Stimulated activated CD8-positive, alpha-beta memory T cell treated with anti-CD3 and anti-CD28 coated beads, Interleukin-4, amount 100 ng/mL, for 4 hours (primary cell): ENCODE data around the gene COP1.
"Not testable (repeated sequence)": the region's sequence is repeated elsewhere in the genome, so short reads cannot be mapped to it uniquely, and the experiment has no call there.

Experiments
- DNase-seq, 2 donors: peaks; one replicate each; pipeline ENCODE4 v3.0.0-alpha.2; 2020; ENCODE audit warnings: low read depth in 2 of 2, low spot score in 1 of 2

COP1 gene

GRCh38 chr1:176136891-176137290 is 70.2 kb downstream of the COP1 start:
- no peak for DNase-seq

GRCh38 chr1:176134666-176135065 is 72.4 kb downstream of the COP1 start:
- no peak for DNase-seq

- DNase-seq, result no peak
Observed at GRCh38 chr1:176122282-176122681, 84.8 kb downstream of the COP1 start.

DNA sequence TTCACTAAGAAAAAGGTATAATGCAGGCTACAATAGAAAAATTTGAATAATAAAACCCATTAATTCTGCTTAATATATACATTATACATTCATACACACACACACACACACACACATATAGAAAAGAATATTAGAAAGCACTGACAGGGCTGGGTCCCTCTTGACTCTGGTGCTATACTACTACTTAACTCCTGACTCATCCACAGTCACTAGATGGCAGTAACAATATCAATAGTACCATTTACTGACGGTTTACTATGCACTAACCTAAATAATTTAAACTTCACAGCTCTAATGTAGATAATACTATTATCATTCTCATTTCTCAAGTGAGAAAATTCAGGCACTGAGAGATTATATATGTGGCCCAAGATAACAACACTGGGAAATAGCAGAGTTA is 87.5 kb downstream of the COP1 start:
- no peak for DNase-seq

DNA sequence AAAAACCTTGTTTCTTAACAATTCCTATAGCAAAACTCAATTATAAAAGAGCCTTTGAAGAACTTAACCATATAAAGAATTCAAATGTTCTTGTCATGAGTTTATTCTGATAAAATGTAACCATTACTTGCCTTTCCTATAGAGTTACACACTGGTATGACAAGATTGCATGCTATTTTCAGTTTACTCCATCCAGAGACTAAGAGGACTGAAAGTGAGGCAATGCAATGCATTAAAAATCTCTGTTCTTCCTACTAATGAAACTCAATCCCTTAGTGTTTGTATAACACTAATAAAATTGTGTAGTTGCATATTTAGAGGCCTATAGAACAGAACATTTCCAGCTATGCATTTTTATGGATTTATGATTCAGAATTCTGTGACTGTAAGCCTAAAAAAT is 88.1 kb downstream of the COP1 start:
- no peak for DNase-seq

- DNase-seq, result no peak
Observed at GRCh38 chr1:176111835-176112234, 95.3 kb downstream of the COP1 start.

GRCh38 chr1:176110203-176110602 is 96.9 kb downstream of the COP1 start:
- no peak for DNase-seq

- DNase-seq, result no peak
Observed at GRCh38 chr1:176102768-176103350, 104.2 kb downstream of the COP1 start.

DNA sequence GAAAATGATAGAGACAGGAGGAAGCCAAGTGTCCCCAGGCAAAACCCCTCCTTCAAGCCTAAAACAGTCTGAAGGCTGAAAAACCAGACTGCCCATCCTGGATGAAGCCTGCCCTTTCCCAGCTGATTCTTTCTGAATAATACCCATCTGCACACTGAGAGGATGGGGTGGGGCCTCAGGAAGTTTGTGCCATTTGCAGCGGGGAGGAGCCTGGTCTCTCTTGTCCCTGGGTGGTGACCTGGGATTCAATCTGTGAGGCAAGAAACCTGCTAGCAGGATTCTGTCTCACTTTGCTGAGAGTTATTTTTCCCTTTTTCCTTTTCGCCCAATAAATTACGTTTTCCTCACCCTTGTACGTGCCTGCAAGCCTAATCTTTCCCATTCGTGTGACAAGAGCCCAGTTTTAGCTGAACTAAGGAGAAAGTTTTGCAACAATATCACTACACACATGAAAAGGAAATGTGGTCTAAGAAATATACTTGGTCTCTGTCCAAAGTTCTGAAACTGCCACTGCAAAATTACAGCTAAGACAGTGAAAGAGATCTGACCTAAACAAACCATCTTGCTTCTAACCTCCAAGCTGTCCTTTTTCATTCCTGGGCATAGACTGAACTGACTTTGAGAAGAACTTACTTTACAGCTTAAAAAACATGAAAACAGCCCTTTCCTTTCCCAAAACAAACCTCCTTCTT is 105.0 kb downstream of the COP1 start:
- DNase-seq, result no peak

DNA sequence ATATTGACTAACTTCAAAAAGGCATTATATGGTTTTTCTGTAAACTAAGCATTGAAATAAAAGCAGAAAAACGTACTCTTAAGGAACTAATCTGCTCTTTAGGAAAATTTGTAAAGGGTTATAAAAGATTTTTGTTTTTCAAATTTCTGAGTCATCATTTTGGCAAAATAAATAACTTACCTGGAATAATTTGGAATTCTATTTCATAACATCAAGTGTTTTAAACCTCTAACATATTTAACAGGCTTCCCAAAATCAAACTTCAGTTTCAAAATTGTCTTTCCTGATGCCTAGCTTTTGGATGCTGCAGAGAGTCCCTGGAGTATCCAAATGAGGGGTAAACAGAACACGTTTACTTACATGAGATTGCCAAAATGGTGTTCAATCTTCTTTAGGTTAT is 108.5 kb downstream of the COP1 start:
- DNase-seq, result no peak

DNA sequence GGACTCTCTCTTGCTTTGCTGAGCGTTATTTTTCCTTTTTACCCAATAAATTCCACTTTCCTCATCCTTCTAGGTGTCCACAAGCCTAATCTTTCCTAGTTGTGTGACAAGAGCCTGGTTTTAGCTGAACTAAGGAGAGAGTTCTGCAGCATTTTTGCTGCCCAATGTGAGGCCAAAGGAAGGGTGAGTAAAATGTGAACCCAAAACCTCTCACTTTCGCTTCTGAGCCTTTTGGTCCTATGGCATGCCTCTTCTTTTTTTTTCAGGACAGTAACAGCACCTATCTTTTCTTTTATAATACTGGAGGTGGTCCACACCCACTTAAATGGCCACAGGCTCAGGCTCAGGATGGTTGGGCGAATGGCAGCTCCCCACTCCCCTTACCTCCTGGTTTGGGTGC is 111.1 kb downstream of the COP1 start:
- no peak for DNase-seq

GRCh38 chr1:176090766-176091165 is 116.3 kb downstream of the COP1 start:
- no peak for DNase-seq

- not testable (repeated sequence) for DNase-seq
Observed at GRCh38 chr1:176087746-176088145, 119.3 kb downstream of the COP1 start.

DNA sequence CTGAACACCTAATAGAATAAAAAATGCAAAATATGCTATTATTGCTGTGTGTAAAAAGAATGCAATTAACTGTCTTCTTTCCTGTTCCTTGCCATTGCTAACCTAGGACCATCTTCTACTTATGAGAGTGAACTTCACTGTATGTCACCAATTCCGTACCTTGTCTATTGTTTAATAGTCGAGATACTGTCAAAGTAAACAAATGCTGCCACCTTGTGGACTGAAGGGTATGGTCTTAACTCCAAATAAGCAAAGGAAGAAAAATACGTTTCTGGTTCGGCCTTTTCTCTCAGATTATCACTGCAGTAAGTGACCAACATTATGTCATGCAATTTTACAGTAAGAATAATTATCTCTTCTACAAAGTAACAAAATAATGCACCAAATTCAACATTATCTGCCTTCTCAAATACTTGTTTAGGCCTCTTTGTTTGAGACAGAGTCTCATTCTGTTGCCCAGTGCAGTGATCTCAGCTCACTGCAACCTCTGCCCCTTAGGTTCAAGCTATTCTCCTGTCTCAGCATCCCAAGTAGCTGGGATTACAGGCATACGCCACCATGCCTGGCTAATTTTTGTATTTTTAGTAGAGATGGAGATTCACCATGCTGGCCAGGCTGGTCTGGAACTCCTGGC is 133.4 kb downstream of the COP1 start:
- no peak for DNase-seq

DNA sequence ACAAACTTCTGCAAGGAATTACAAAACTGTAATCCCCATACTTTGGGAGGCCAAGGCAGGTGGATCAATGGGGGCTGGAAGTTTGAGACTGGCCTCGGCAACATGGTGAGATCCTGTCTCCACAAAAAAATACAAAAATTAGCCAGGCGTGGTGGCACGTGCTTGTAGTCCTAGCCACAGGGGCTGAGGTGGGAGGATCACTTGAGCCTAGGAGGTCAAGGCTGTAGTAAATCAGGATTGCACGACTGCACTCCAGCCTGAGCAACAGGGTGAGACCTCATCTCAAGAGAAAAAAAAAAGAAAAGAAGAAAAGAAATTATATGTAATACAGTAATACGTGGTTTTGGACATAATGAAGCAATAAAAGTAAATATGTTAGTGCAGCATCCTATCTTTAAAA is 138.2 kb downstream of the COP1 start:
- DNase-seq, result no peak

DNA sequence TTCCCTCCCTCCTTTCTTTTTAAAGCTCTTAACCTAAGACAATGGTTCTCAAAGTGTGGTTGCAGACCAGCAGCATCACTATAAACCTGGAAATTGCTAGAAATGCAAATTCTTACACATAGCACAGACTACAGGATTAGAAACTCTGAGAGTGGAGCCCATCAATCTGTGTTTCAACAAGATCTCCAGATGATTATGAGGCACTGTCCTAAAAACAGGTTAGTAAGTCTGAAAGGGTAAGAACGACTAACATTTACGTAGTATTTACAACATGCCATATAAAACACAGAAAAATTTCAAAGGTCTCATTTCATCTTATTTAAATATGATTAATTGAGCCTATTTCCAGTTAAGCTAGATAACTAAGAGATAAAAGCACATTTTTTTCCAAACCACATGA is 138.8 kb downstream of the COP1 start:
- no peak for DNase-seq

GRCh38 chr1:176066709-176067108 is 140.4 kb downstream of the COP1 start:
- no peak for DNase-seq

DNA sequence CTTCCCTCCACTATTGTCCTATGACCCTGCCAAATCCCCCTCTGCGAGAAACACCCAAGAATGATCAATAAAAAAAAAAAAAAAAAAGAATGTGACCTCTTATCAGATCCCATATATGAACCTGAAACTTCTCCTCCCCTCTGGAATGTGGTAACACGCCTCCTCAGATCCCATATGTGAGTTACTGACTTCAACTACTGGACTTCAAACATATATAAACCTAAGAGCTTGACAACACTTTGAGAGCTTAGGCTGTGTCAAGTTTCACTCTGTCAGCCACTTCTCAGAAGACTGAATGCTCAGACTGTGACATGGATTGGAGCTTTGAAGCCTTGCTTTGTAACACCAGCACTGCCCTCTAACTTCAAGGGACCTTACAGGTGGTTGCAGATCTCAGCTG is 148.4 kb downstream of the COP1 start:
- DNase-seq, result no peak

GRCh38 chr1:176056312-176056711 is 150.8 kb downstream of the COP1 start:
- DNase-seq, result no peak

GRCh38 chr1:176055398-176055797 is 151.7 kb downstream of the COP1 start:
- no peak for DNase-seq

DNA sequence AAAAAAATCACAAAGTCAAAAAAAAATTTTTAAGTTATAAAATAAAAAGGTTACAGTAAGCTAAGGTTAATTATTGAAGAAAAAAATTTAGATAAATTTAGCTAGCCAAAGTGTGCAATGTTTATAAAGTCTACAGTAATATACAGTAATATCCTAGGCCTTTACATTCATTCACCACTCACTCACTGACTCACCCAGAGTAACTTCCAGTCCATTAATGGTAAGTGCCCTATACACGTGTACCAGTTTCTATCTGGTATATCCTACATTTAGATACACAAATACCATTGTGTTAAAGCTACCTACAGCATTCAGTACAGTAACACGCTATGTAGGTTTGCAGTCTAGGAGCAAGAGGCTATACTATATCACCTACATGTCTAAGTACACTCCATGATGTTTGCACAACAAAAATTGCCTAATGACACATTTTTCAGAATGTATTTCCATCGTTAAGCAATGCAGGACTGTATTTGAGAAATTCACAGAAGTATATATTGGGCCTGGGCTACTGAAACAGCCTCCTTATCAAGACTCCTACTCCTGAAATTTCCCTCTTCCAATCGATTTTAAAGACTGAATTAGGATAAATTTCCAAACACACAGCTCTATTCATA is 155.1 kb downstream of the COP1 start:
- no peak for DNase-seq

DNA sequence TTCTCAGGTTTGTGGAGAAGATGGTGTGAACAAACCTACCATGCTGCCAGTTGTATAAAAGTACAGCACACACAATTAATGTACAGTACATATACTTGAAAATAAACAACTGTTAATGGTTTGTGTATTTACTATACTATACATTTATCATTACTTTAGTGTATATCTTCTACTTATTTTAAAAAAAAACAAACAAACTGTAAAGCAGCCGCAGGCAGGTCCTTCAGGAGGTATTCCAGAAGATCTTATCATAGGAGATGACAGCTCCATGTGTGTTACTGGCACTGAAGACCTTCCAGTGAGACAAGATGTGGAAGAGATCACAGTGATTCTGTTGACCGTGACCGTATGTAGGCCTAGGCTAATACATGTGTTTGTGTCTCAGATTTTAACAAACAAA is 155.7 kb downstream of the COP1 start:
- DNase-seq, result no peak
